K562 (cell line): Measurements from ENCODE around the gene PTRH1.

ENCODE experiments used
- FOXK1 ChIP-seq: sonication (generic); formaldehyde crosslinking; IDR thresholded peaks from 2 replicates; pipeline ENCODE4 v1.8.0; 2022; ENCODE audit warnings: missing genetic modification reagents, mild to moderate bottlenecking, borderline replicate concordance
- TGIF2 ChIP-seq: sonication (generic); formaldehyde crosslinking; IDR thresholded peaks from 2 replicates; pipeline ENCODE4 v1.8.1; 2022; ENCODE audit warnings: mild to moderate bottlenecking, missing genetic modification reagents, moderate library complexity

- TF ChIP-seq TGIF2 (CRISPR knock-in tag) (no peak), FOXK1 (no peak)
Observed at GRCh38 chr9:127683723-127684122, 31.7 kb downstream of the PTRH1 start.
